H54 (cell line): ENCODE measurements around the gene PFKFB3.

ENCODE experiments used
- DNase-seq: peaks from one replicate; pipeline ENCODE4 v3.0.0; 2011; ENCODE audit warnings: low spot score, mixed read lengths; ENCODE audit not compliant: insufficient read length
- FAIRE-seq: peaks from 3 replicates; lab custom pipeline; 2011; peaks lifted over from hg19 to GRCh38; lab: Jason Lieb, UNC
- POLR2A ChIP-seq: IDR thresholded peaks from 2 replicates; pipeline ENCODE4 v1.6.1; 2011; ENCODE audit warnings: low read depth, mild to moderate bottlenecking, low read length

PFKFB3 gene

DNA sequence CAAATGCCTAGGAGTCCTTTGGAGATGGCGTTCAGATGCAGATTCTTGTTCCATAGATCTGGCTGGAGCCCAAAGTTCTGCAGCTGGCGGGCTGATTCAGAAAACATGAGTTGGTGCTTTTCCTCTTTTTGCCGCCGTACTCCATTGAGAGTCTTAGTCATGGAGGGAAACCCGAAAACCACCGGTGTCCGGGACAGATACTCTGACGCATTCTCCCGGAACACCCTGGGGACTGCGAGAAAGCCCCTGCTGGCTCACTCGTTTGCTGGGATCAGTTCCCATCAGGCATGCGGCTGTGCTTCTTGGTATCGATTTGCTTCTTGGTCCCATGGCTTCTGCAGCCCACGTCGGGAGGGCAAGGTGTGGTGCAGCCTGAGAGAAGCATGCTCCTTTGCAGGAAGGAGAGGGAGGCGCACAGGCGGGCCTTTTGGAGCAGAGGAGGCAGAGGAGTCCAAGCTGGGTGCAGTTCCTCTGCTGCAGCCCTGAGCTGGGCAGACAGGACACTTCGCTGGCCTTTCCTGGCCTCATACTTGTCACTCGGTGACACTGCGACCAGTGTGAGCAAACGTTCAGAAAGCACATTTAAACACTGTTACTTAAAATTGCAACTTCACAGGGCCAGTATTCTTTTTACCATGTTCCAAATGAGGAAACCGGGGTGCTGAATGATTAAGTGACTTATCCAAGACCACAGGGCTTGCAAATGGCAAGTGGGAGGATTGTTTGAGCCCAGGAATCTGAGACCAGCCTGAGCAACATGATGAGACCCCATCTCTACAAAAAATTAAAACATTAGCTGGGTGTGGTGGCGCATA, 30.6 kb upstream of the PFKFB3 start:
- DNase-seq (no peak), FAIRE-seq (no peak)
- TF ChIP-seq POLR2A = no peak

DNA sequence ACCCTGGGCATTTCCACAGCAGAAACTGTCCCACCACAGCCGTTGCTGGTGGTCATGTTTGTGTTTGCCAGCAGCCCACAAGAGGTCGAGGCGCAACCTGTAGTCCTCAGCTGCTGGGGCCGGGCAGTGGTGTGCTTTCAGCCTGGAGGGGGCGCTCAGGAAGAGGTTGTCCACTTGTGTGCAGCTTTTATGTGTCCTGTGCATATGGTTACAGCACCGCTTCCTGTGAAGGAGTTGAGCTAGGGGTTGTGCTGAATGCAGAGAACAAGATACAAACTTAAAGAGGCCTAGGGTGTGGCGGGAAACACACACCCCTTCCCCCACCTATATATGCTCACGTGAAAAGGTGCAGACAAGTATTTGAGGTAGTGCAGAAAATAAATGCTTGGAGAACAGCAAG, 29.5 kb upstream of the PFKFB3 start:
- no peak for FAIRE-seq
- TF ChIP-seq POLR2A = no peak

DNA sequence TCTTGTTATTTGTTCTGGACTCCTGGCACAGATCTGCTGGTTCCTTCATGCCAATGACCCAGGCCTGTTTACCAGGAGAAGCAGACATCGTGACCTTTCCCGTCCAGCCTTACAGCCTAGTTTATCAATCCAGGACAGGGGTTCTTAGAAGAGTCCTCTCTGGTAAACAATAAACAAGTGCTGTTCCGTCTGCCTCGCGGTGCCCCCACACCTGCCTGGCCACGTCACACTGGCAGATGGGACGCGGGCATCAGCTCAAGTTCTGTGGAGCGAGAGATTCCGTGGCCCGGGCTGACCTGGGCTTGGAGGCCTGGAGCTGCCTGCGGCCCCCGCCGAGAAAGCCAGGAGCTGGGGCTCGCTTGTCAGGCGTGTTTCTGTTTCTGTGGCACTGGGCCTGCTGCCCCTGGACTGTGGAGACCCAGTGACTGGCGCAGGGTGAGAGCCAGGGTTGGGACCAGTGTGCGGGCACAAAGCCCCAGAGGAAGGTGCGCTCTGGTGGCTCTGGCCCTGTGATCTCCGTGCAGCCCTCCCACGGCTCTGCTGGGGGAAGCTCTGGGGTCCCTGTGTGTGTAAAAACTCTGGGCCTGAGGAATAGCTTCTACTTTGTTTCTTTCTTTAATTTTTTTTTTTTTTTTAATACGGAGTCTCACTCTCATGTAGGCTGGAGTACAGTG, 28.4 kb upstream of the PFKFB3 start:
- DNase-seq = no peak
- TF ChIP-seq POLR2A = no peak
- FAIRE-seq = no peak

More for the DNA sequence above, 29.5 kb upstream of the PFKFB3 start:
- DNase-seq = no peak

DNA sequence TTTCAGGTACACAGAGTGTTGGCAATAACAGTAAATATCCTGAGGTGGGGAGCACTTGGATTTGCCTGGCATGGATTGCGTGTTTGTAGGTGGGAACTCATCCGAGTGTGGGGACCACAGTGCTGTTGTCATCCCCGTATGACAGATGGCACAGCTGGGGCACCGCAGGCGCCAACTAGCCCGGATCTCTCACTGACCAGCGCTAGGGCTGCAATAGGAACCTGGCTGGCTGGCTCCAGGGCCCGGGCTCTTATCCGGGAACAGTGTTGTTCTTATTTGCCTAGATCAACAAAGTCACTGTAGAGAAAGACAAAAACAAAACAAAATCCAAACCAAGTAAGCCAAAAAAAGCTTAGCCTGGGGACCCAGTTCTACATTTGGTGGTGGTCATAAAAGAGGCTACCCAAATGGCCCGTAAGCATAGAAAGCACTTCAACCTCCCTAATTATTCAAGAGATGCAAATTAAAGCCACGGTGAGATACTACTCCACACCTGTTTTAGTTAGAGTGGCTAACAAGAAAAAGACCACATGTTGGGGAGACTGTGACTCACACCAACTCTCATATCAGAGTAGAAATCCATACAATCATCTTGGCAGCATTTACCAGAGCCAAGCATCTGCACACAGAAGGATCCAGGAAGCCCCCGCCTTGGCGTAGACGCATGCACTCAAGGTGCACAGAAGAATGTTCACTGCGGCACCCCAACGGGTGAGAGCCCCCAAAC, 27.2 kb upstream of the PFKFB3 start:
- FAIRE-seq (no peak), DNase-seq (no peak)
- no peak for TF ChIP-seq POLR2A

DNA sequence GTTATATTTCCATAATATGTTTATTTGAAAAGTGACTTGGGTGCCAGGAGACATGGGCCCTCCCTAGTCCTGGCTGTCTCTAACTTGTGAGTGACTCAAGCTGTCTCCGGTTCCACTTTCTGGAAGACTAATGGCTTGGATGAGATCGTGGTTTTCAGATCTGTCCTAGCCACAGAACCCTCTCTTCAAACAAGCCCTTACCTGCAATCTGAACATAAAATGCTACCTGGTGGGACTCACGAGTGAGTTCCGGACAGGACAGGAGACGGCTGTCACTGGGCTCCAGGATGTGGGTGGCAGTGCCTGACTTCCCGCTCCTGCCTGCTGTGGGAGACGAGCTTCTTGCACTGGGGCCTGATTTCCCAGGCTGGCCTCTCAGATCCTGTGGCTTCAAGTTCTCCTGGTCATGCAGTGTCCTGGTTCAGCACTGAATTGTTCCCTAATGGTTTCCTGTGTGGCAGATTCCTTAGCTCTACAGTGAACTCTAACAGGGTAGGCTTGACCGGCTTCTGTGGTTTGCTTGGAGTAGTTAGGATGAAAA, 26.0 kb upstream of the PFKFB3 start:
- DNase-seq (no peak), FAIRE-seq (no peak)
- no peak for TF ChIP-seq POLR2A

DNA sequence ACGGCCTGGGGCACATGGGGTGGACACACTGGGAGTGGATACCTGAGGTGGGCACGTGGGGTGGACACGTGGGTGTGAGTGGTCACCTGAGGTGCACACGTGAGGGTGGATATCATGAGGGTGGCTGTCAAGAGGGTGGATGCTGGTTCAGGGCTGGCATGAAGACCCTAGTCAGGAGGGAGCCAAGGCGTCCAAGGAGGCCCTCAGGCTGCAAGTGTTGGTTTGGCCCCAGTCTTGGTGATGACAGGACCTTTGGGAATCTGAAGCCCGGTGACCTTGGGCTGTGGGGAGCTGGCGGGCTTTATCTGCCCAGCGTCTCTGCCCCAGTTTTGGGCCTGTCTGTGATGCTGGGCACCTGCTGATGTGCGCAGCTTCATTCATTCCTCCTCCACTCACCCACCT, 24.9 kb upstream of the PFKFB3 start:
- TF ChIP-seq POLR2A = no peak
- DNase-seq = no peak
- no peak for FAIRE-seq

DNA sequence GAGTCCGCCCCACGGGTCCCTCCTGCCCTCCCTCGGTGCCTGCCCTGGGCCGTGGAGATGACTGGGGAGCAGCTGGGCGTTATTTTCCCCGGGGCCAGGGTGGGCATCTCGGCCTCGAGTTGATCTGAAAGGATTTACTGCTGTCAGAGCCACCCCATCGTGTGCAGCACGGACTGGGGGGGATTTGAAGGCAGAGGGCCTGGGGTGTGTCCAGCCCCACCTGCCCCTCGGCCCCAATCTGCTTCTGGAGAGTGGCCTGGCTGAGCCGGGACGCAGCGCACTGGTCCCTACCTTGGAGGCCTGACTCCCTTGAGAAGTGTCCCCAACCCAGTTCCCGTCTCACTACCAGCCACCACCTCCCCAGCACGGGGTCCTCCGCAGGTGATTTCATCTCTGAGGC, 24.2 kb upstream of the PFKFB3 start:
- TF ChIP-seq POLR2A = no peak
- no peak for FAIRE-seq
- DNase-seq = no peak

DNA sequence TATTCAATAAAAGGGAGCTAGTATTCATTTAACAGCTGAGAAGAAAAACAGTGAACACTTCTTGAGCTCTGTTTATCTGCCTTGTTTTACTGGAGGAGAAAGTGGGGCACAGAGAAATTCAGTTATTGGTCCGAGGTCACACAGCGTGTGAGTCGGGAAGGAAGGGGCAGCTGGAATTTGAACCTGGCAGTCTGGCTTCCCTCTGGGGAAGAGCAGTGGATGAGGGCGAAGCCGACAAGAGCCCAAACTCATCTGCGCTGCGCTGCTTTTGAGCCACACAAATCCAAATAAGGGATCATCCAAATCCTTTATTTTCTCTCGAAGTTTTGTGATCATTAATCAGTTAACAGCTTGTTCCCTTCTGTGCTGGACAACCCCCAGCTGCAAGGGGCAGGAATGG, 23.7 kb upstream of the PFKFB3 start:
- no peak for TF ChIP-seq POLR2A
- no peak for DNase-seq
- FAIRE-seq = no peak

DNA sequence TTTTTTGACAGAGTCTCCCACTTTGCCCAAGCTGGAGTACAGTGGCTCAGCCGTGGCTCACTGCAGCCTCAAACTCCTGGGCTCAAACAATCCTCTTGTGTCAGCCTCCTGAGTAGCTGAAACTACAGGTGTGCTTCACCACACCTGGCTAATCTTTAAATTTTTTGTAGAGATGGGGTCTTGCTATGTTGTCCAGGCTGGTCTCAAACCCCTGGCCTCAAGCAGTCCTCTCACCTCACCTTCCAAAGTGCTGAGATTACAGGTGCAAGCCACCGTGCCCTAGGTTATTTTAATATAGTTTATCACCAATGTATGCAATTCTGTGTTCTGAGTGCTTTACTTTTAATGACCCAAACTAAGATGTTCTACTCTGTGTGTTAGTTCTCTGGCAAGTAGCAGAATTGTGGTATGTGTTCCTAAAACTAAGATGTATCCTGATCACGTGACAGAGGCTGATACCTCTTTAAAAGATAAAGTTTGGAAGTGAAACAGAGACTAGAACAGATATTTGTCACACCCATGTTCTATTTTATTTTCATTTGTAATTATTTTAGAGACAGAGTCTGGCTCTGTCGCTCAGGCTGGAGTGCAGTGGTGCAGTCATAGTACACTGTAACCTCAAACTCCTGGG, 22.1 kb upstream of the PFKFB3 start:
- DNase-seq (no peak), FAIRE-seq (no peak)
- no peak for TF ChIP-seq POLR2A

DNA sequence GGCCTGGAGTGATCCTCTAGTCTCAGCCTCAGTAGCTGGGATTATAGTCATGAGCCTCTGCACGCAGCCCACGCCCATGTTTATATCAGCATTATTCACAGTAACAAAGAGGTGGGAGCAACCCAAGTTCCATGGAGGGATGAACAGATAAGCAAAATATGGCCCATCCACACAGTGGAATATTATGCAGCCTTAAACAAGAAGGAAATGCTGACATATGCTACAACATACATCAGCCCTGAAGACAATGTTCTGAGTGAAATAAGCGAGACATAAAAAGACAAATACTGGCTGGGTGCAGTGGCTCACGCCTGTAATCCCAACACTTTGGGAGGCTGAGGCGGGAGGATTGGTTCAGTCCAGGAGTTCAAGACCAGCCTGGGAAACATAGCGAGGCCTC, 21.5 kb upstream of the PFKFB3 start:
- FAIRE-seq (no peak), DNase-seq (no peak)
- no peak for TF ChIP-seq POLR2A

DNA sequence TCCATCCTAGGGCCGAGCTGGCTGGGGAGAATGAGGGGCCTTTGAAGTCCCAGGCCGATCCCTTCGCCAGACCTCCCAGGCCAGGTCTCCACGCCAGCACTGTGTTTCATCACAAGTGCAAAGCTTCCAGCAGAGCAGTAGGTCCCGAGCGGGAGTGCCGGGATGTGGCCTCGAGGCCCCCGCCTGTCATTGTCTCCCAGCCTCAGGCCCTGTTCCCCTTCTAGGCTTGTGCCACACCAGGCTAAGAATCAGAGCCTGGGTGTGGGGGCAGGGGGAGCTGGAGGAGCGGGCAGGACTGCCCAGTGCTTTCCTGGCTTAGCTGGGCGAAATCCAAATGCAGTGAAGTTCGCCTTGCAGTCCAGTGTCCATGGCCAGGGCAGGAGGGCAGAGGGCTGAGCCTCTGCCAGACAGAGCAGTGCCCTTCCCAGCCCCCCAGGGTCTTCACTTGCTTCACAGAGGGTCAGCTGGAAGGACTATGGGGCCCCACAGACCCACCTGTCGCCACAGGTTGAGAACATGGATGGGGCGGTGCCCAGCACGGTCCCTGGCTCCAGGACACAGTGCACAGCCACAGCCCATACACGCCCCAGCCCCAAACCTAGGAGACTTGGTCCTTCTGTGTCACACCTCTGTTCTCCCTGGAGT, 20.2 kb upstream of the PFKFB3 start:
- FAIRE-seq (no peak), DNase-seq (no peak)
- no peak for TF ChIP-seq POLR2A

DNA sequence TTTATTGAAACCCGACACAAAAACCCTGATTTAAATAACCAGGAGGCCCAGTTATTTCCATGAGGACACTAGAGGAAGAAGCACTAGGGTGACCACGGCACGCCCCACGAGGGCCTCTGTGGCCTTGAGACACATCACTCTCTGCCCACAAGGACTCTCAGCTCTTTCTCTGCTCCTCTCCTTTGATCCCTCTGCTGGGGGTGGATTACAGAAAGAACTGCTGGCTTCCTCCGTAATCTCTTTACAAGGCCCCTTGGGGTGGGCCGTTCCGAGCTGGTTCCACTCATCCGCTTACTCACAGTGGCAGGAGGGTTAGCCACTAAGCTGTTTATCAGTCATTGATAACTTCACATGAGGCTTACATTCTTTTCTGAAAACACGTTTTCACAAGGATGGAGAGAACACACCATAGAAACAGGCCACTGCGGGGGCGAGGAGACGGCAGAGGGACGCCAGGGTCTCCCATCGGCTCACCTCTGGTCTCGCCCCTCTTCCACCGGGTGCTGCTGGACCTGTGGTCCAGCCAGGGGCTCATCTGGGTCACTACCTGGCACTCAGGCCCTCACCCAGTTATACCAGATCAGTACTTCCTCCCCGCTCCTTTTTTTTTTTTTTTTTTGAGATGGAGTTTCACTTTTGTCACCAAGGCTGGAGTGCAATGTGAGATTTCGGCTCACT, 17.6 kb upstream of the PFKFB3 start:
- no peak for TF ChIP-seq POLR2A
- DNase-seq (no peak), FAIRE-seq (no peak)

DNA sequence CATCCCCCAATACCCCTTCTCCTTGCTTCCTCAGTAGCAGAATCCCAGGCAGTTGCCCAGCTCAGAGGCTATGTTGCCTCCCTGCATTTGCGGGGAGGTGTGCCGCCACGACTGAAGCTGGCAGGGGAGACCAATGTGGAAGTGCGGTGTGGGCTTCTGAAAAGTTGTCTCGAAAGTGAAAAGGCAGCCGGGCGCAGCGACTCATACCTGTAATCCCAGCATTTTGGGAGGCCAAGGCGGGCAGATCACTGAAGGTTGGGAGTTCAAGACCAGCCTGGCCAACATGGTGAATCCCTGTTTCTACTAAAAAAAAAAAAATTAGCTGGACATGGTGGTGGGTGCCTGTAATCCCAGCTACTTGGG, 15.9 kb upstream of the PFKFB3 start:
- no peak for DNase-seq
- FAIRE-seq = no peak
- TF ChIP-seq POLR2A = no peak
